Transverse colon (tissue), 4 donors: ENCODE data around the gene RMND1. TPM values are rescaled to one million over a fixed set of nuclear protein-coding genes. Genes with fewer than 3 reads are reported as not detected.
"Not testable (repeated sequence)": the region's sequence is repeated elsewhere in the genome, so short reads cannot be mapped to it uniquely, and the experiment has no call there.

Experiments used
- DNase-seq: peaks from one replicate; pipeline ENCODE4 v3.0.0-alpha.2; 2019
- H3K27ac ChIP-seq, 4 donors: fragments of 200-600 bp; sonication (generic); 2 replicates each; pipeline ENCODE4 v1.5.1; 2016 to 2018; ENCODE audit warnings: inconsistent platforms in 4 of 4
- H3K27me3 ChIP-seq: fragments of 200-600 bp; sonication (generic); 2 replicates; pipeline ENCODE4 v1.5.1; 2017; ENCODE audit warnings: inconsistent platforms
- H3K36me3 ChIP-seq, 4 donors: fragments of 200-600 bp; sonication (generic); 2 replicates each; pipeline ENCODE4 v1.5.1; 2017 to 2019; ENCODE audit warnings: inconsistent platforms in 4 of 4
- H3K4me1 ChIP-seq, 4 donors: fragments of 200-600 bp; sonication (generic); 2 replicates each; pipeline ENCODE4 v1.5.1; 2017 to 2020; ENCODE audit warnings: inconsistent platforms in 4 of 4
- H3K4me3 ChIP-seq, 4 donors: fragments of 200-600 bp; sonication (generic); 1 replicate in 1 of 4; 2 replicates in 3 of 4; pipeline versions ENCODE4 v1.5.1 to v1.6.1; 2017 to 2019; ENCODE audit warnings: inconsistent platforms in 4 of 4
- H3K9me3 ChIP-seq, 2 donors: fragments of 200-600 bp; sonication (generic); 2 replicates each; pipeline ENCODE4 v1.5.1; 2017 to 2019; ENCODE audit warnings: inconsistent platforms in 2 of 2
- EP300 ChIP-seq: sonication (generic); formaldehyde crosslinking; IDR thresholded peaks from one replicate; pipeline ENCODE4 v1.6.1; 2017; ENCODE audit warnings: antibody characterized with exemption, low read depth
- POLR2A ChIP-seq: fragments of 450-650 bp; IDR thresholded peaks from one replicate; pipeline ENCODE4 v1.6.1; 2016; ENCODE audit warnings: antibody characterized with exemption, mild to moderate bottlenecking, moderate library complexity
- POLR2AphosphoS5 ChIP-seq, 3 donors: sonication (generic); formaldehyde crosslinking; IDR thresholded peaks; one replicate each; pipeline ENCODE4 v1.6.1; 2016; ENCODE audit warnings: antibody characterized with exemption in 3 of 3
- WGBS, 2 donors: methylation state at CpG; one replicate each; pipeline ENCODE4 v1.1.5; 2018; ENCODE audit warnings: low coverage in 1 of 2; 5-methylcytosine and 5-hydroxymethylcytosine counted together
- in situ Hi-C, 4 donors: fragments of 200-750 bp; cut with MboI; loops; one replicate each; pipeline versions ENCODE4 v1.15.0 to v1.15.1; 2017; ENCODE audit warnings: low sequenced_read_pairs in 3 of 4, low pct_ligation_motif_present in 1 of 4, low pct_unique_long_range_greater_than_20kb in 1 of 4
- intact Hi-C: fragments of 100-400 bp; cut with DNase I; formaldehyde crosslinking; loops from one replicate; pipeline ENCODE4 v1.15.1; 2023; ENCODE audit warnings: low total_unique reads
- total RNA-seq, 4 donors: library from RNA; depleted of rRNA; stranded (reverse); fragments of >200 nt; gene quantifications; one replicate each; pipeline ENCODE4 v1.1.0, GENCODE V29; 2016
- TF ChIP-seq, protein P1 (sequence below), 5 experiments: fragments of 200-600 bp in 3 of 5; fragments of 450-650 bp in 2 of 5; sonication (generic) in 3 of 5; IDR thresholded peaks; 1 replicate in 2 of 5; 2 replicates in 3 of 5; pipeline ENCODE4 v1.5.1; 2016 to 2017; ENCODE audit warnings: antibody characterized with exemption in 5 of 5, inconsistent platforms in 3 of 5, mild to moderate bottlenecking in 2 of 5, moderate library complexity in 1 of 5

Gene RMND1
- total RNA-seq, 4 donors from 2014 or later, result 5.6 to 29.2 (median 17.5) TPM

DNA sequence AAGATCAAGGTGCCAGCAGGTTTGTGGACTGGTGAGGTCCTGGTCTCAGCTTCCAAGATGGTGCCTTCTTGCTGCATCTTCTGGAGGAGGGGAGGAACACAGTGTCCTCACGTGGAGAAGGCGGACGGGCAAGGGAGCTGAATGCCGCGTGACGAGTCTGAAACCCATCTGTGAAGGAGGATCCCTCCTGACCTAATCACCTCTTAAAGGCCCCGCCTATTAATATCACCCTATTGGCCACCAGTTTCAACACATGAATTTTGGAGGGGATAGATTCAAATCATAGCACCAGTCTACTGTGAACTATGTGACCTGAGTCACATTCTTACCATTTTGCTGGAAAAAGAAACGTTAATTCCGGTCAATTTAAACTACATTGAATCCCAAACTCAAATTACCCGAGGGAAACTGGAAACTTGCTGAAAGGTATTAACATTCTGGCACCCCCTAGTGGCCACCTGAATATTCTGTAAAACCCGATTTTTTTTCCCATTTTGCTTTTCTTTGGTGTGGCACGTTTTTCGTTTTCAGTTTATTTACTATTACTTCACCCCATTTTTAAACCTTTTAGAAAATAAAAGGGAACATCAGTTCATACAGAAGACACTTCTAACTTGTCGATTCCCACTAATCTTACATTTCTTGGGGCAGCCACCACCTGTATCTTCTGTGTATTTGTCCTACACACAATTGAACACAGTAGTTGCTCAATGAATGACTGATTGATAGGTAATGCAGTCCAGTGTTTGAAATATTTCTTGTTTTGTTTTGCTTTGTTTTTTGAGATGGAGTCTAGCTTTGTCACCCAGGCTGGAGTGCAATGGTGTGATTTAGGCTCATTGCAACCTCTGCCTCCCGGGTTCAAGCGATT, 24.0 kb upstream of the RMND1 start:
- peak; percentile 30 for DNase-seq
- in situ Hi-C loops, result no loop called here
- no peak for TF ChIP-seq POLR2AphosphoS5 (IDR thresholded peaks at IDR 0.05)
- TF ChIP-seq EP300, result no peak
- TF ChIP-seq, protein P1, sequence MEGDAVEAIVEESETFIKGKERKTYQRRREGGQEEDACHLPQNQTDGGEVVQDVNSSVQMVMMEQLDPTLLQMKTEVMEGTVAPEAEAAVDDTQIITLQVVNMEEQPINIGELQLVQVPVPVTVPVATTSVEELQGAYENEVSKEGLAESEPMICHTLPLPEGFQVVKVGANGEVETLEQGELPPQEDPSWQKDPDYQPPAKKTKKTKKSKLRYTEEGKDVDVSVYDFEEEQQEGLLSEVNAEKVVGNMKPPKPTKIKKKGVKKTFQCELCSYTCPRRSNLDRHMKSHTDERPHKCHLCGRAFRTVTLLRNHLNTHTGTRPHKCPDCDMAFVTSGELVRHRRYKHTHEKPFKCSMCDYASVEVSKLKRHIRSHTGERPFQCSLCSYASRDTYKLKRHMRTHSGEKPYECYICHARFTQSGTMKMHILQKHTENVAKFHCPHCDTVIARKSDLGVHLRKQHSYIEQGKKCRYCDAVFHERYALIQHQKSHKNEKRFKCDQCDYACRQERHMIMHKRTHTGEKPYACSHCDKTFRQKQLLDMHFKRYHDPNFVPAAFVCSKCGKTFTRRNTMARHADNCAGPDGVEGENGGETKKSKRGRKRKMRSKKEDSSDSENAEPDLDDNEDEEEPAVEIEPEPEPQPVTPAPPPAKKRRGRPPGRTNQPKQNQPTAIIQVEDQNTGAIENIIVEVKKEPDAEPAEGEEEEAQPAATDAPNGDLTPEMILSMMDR (IDR thresholded peaks at IDR 0.05), result peak; percentile 54 to 86 (median 66)
- TF ChIP-seq POLR2A, result no peak

GRCh38 chr6:151464702-151465101, 12.8 kb upstream of the RMND1 start:
- Histone ChIP-seq H3K27me3 (no peaks in the 10 kb centered on the region), H3K4me1 (no peaks in the 10 kb centered on the region), H3K27ac (no peak overlapping the region), H3K36me3 (peaks cover 0 to 11% (median 0%) of the 10 kb centered on the region in 4 donors), H3K4me3 (no peak overlapping the region), H3K9me3 (no peaks in the 10 kb centered on the region)
- TF ChIP-seq POLR2AphosphoS5 (IDR thresholded peaks at IDR 0.05) (no peak), EP300 (no peak), POLR2A (no peak)
- TF ChIP-seq, protein P1 (IDR thresholded peaks at IDR 0.05), result no peak
- in situ Hi-C loops (no loop called here), intact Hi-C loops (no loop called here)
- no peak for DNase-seq

More for the DNA sequence above, 24.0 kb upstream of the RMND1 start:
- Histone ChIP-seq H3K36me3 (no peaks in the 10 kb centered on the region), H3K27me3 (no peaks in the 10 kb centered on the region), H3K4me3 (no peak overlapping the region), H3K9me3 (no peaks in the 10 kb centered on the region), H3K27ac (no peak overlapping the region), H3K4me1 (no peaks in the 10 kb centered on the region)
- 2 to 36% methylated on average over 7 to 16 of the region's 16 CpGs for WGBS, 2 donors
- intact Hi-C loops, result loop anchor here (5.0 to 10.0 kb wide), 2 partner anchors 501 to 589 kb away; no protein-coding TSS in a partner anchor

GRCh38 chr6:151461673-151462072, 9.7 kb upstream of the RMND1 start:
- in situ Hi-C loops (no loop called here), intact Hi-C loops (no loop called here)
- H3K36me3 ChIP-seq, result peaks cover 0 to 28% (median 8%) of the 10 kb centered on the region in 4 donors
- no peaks in the 10 kb centered on the region for H3K4me1 ChIP-seq
- H3K4me3 ChIP-seq, result no peak overlapping the region
- H3K27ac ChIP-seq, result no peak overlapping the region
- H3K9me3 ChIP-seq, result no peaks in the 10 kb centered on the region
- 85 to 94% methylated on average over 4 of the region's 4 CpGs for WGBS, 2 donors
- DNase-seq, result no peak
- H3K27me3 ChIP-seq, result no peaks in the 10 kb centered on the region
- no peak for TF ChIP-seq POLR2A
- TF ChIP-seq, protein P1 (IDR thresholded peaks at IDR 0.05), result no peak
- no peak for TF ChIP-seq POLR2AphosphoS5 (IDR thresholded peaks at IDR 0.05)
- TF ChIP-seq EP300, result no peak

- H3K36me3 ChIP-seq, result peaks cover 0 to 28% (median 8%) of the 10 kb centered on the region in 4 donors
- 67 to 90% methylated on average over 2 to 10 of the region's 10 CpGs for WGBS, 2 donors
- DNase-seq, H3K27ac ChIP-seq, intact Hi-C loops, H3K9me3 ChIP-seq, H3K4me3 ChIP-seq, in situ Hi-C loops, H3K27me3 ChIP-seq: not testable (repeated sequence)
- peaks cover 9 to 27% (median 19%) of the 10 kb centered on the region in 4 donors for H3K4me1 ChIP-seq
Measured at GRCh38 chr6:151455751-151456398, 3.9 kb upstream of the RMND1 start.
